GM12878 (cell line): ENCODE data around the gene EPB41L4A. TPM values are rescaled to one million over a fixed set of nuclear protein-coding genes. Genes with fewer than 3 reads are reported as not detected.
"Not testable (repeated sequence)": the region's sequence is repeated elsewhere in the genome, so short reads cannot be mapped to it uniquely, and the experiment has no call there.

Experiments used
- ATAC-seq: fragments of 200-7000 bp; cut with Tn5 transposase; 3 replicates; pipeline ENCODE4 v1.9.1; 2020; ENCODE audit warnings: mild to moderate bottlenecking, moderate library complexity
- BruUV-seq: library from RNA; stranded (reverse); fragments of 400-500 nt; replicated peaks from 2 replicates; lab custom pipeline; 2021; lab: Mats Ljungman, UMichigan
- CTCF ChIA-PET: fragments of 300-600 bp; sonication (Branson Sonifier 250); formaldehyde crosslinking; extraction: SDS; loops from one replicate; lab custom pipeline; 2021; ENCODE audit warnings: inconsistent platforms; lab: Yijun Ruan, JAX
- POLR2A ChIA-PET: fragments of 350-600 bp; formaldehyde crosslinking; extraction: SDS; loops from one replicate; lab custom pipeline; 2021; ENCODE audit warnings: inconsistent platforms; lab: Charles Lee
- RAD21 ChIA-PET: fragments of 300-600 bp; sonication (Branson Sonifier 250); formaldehyde crosslinking; loops from one replicate; lab custom pipeline; 2023; ENCODE audit warnings: antibody characterized with exemption; ENCODE audit not compliant: unreplicated experiment; lab: Charles Lee
- SMC1A ChIA-PET: fragments of 300-600 bp; sonication (Branson Sonifier 250); formaldehyde crosslinking; loops from one replicate; lab custom pipeline; 2023; ENCODE audit not compliant: unreplicated experiment, uncharacterized antibody; lab: Charles Lee
- DNase-seq: peaks from one replicate; pipeline ENCODE4 v3.0.0-alpha.2; 2011; ENCODE audit warnings: low read depth, low spot score
- FAIRE-seq: peaks from 3 replicates; lab custom pipeline; 2011; peaks lifted over from hg19 to GRCh38; lab: Jason Lieb, UNC
- H2AFZ ChIP-seq: 2 replicates; pipeline ENCODE4 v1.6.0; 2011; ENCODE audit warnings: low read depth, low read length, control low read depth; ENCODE audit not compliant: control insufficient read depth
- H3K27ac ChIP-seq: 2 replicates; pipeline ENCODE4 v1.5.1; 2011; ENCODE audit warnings: control low read depth; ENCODE audit not compliant: control insufficient read depth, insufficient read depth
- H3K27me3 ChIP-seq, 2 experiments: replicated peaks in 1 of 2; 2 replicates each; pipeline versions ENCODE4 v1.6.0 to v1.6.1; 2011; ENCODE audit warnings: low read length in 1 of 2; ENCODE audit not compliant: control insufficient read depth in 2 of 2, insufficient read depth in 2 of 2
- H3K36me3 ChIP-seq, 2 experiments: 2 replicates each; pipeline ENCODE4 v1.5.1; 2011; ENCODE audit warnings: low read length in 1 of 2; ENCODE audit not compliant: control insufficient read depth in 2 of 2, insufficient read depth in 2 of 2
- H3K4me1 ChIP-seq: 2 replicates; pipeline ENCODE4 v1.6.1; 2011; ENCODE audit warnings: mild to moderate bottlenecking, low read length, moderate library complexity, mixed read lengths; ENCODE audit not compliant: control insufficient read depth, insufficient read depth
- H3K4me2 ChIP-seq: 2 replicates; pipeline ENCODE4 v1.6.0; 2011; ENCODE audit warnings: control low read depth; ENCODE audit not compliant: control insufficient read depth, insufficient read depth
- H3K4me3 ChIP-seq: fragments of 200-600 bp; sonication (generic); 2 replicates; pipeline ENCODE4 v1.5.1; 2016
- H3K79me2 ChIP-seq: 2 replicates; pipeline ENCODE4 v1.6.0; 2011; ENCODE audit warnings: low read length; ENCODE audit not compliant: control insufficient read depth, insufficient read depth
- H3K9ac ChIP-seq: 2 replicates; pipeline ENCODE4 v1.8.0; 2011; ENCODE audit warnings: low read length, control low read depth, mixed read lengths; ENCODE audit not compliant: control insufficient read depth, insufficient read depth
- H3K9me3 ChIP-seq: replicated peaks from 3 replicates; pipeline ENCODE4 v1.5.1; 2011; ENCODE audit warnings: mild to moderate bottlenecking, low read length; ENCODE audit not compliant: control insufficient read depth, insufficient read depth
- H4K20me1 ChIP-seq: 2 replicates; pipeline ENCODE4 v1.6.0; 2011; ENCODE audit not compliant: control insufficient read depth, insufficient read depth
- ATF3 ChIP-seq: IDR thresholded peaks from 2 replicates; pipeline ENCODE4 v1.6.1; 2011; ENCODE audit warnings: low read depth, mild to moderate bottlenecking, low read length, moderate library complexity, borderline replicate concordance; ENCODE audit errors: extremely low read depth
- ATF7 ChIP-seq: fragments of 450-650 bp; IDR thresholded peaks from 2 replicates; pipeline ENCODE4 v1.6.1; 2016; ENCODE audit warnings: low read depth, mild to moderate bottlenecking
- CBFB ChIP-seq: IDR thresholded peaks from 2 replicates; pipeline ENCODE4 v1.6.1; 2016; ENCODE audit warnings: antibody characterized with exemption, low read depth
- HCFC1 ChIP-seq: fragments of 150-350 bp; IDR thresholded peaks from 2 replicates; pipeline ENCODE4 v1.6.1; 2014; ENCODE audit warnings: low read length
- HDAC6 ChIP-seq: fragments of 200-600 bp; sonication (generic); IDR thresholded peaks from one replicate; pipeline ENCODE4 v1.8.0; 2017; ENCODE audit warnings: antibody characterized with exemption; ENCODE audit not compliant: unreplicated experiment
- IKZF1 ChIP-seq: fragments of 450-650 bp; conservative IDR thresholded peaks from 2 replicates; pipeline ENCODE4 v1.6.1; 2017; ENCODE audit warnings: antibody characterized with exemption, mild to moderate bottlenecking
- IRF5 ChIP-seq: fragments of 450-650 bp; IDR thresholded peaks from 2 replicates; pipeline ENCODE4 v1.6.1; 2017; ENCODE audit warnings: borderline replicate concordance
- LARP7 ChIP-seq: fragments of 450-650 bp; IDR thresholded peaks from 2 replicates; pipeline ENCODE4 v1.6.1; 2017; ENCODE audit warnings: mild to moderate bottlenecking
- MTA2 ChIP-seq: fragments of 450-650 bp; IDR thresholded peaks from 2 replicates; pipeline ENCODE4 v1.6.1; 2016; ENCODE audit warnings: low read depth, mild to moderate bottlenecking, moderate library complexity
- MXI1 ChIP-seq: fragments of 150-350 bp; IDR thresholded peaks from 2 replicates; pipeline ENCODE4 v1.6.1; 2011; ENCODE audit warnings: low read depth, mild to moderate bottlenecking, inconsistent platforms, low read length, improper control_type of control experiment
- MYB ChIP-seq: fragments of 150-350 bp; IDR thresholded peaks from 2 replicates; pipeline ENCODE4 v1.6.1; 2014; ENCODE audit warnings: mild to moderate bottlenecking, low read depth, low read length, borderline replicate concordance
- NFYB ChIP-seq: IDR thresholded peaks from 2 replicates; pipeline ENCODE4 v1.6.1; 2011; ENCODE audit warnings: low read depth, mild to moderate bottlenecking, low read length, improper control_type of control experiment, moderate library complexity; ENCODE audit not compliant: insufficient read depth
- NR2C1 ChIP-seq: fragments of 450-650 bp; IDR thresholded peaks from 2 replicates; pipeline ENCODE4 v1.6.1; 2017; ENCODE audit warnings: antibody characterized with exemption, mild to moderate bottlenecking, moderate library complexity
- PAX5 ChIP-seq: IDR thresholded peaks from 2 replicates; pipeline ENCODE4 v1.6.1; 2011; ENCODE audit warnings: low read depth, low read length, borderline replicate concordance
- POU2F2 ChIP-seq: IDR thresholded peaks from 3 replicates; pipeline ENCODE4 v1.6.1; 2011; ENCODE audit warnings: low read depth, mild to moderate bottlenecking, low read length, borderline replicate concordance
- RCOR1 ChIP-seq: conservative IDR thresholded peaks from 2 replicates; pipeline ENCODE4 v1.6.1; 2012; ENCODE audit warnings: low read depth, low read length, improper control_type of control experiment
- STAT3 ChIP-seq: IDR thresholded peaks from 2 replicates; pipeline ENCODE4 v1.6.1; 2011; ENCODE audit warnings: low read depth, low read length, improper control_type of control experiment
- TCF3 ChIP-seq: IDR thresholded peaks from 2 replicates; pipeline ENCODE4 v1.6.1; 2012; ENCODE audit warnings: low read depth, mild to moderate bottlenecking, low read length, borderline replicate concordance; ENCODE audit not compliant: insufficient read depth
- TCF7 ChIP-seq: IDR thresholded peaks from 2 replicates; pipeline ENCODE4 v1.6.1; 2014; ENCODE audit warnings: antibody characterized with exemption, borderline replicate concordance
- ZBED1 ChIP-seq: IDR thresholded peaks from 2 replicates; pipeline ENCODE4 v1.6.1; 2016; ENCODE audit warnings: borderline replicate concordance
- WGBS: methylation state at CpG from one replicate; pipeline ENCODE4 v1.1.6; 2016; ENCODE audit warnings: low lambda C conversion rate; ENCODE audit not compliant: insufficient replicate concordance, insufficient coverage; ENCODE audit errors: missing lambda C conversion rate; 5-methylcytosine and 5-hydroxymethylcytosine counted together
- in situ Hi-C: fragments of 300-500 bp; cut with MboI; formaldehyde crosslinking; loops from 9 replicates; pipeline ENCODE4 v1.14.3; 2018; ENCODE audit warnings: mixed read lengths
- intact Hi-C: fragments of 100-400 bp; cut with micrococcal nuclease; formaldehyde crosslinking; loops from one replicate; pipeline ENCODE4 v1.14.2; 2022; ENCODE audit not compliant: unreplicated experiment
- polyA plus RNA-seq, 11 experiments: library from polyadenylated mRNA; depleted of rRNA in 4 of 11; unstranded in 6 of 11; stranded (reverse) in 5 of 11; fragments of >200 nt; fragmentation: Nextera tagmentation in 4 of 11; fragmentation: Illumina TruSeq in 1 of 11; extraction: Ambion mirVana in 4 of 11; extraction: Trizol in 1 of 11; gene quantifications; 1 replicate in 1 of 11; 2 replicates in 10 of 11; pipeline versions ENCODE4 v1.2.1 to v1.2.3, GENCODE V29; 2011 to 2016; ENCODE audit warnings: inconsistent platforms in 2 of 11, missing spikeins in 2 of 11, low read depth in 1 of 11
- total RNA-seq, 4 experiments: library from RNA; depleted of rRNA in 3 of 4; stranded (reverse); fragments of >200 nt in 3 of 4; fragmentation: Illumina TruSeq in 1 of 4; extraction: Trizol in 1 of 4; gene quantifications; 2 replicates each; pipeline versions ENCODE4 v1.2.1 to v1.2.3, GENCODE V29; 2013 to 2021

Gene EPB41L4A
- total and polyA plus RNA-seq, 10 of the 15 experiments (the other 5 are each of a cell fraction or from before 2014, with no cell fraction given) = 0.10 to 0.67 (median 0.30) TPM

- H3K27ac ChIP-seq, POLR2A ChIA-PET, H3K4me2 ChIP-seq, H3K36me3 ChIP-seq, H2AFZ ChIP-seq, RAD21 ChIA-PET, CTCF ChIA-PET, in situ Hi-C loops, BruUV-seq, FAIRE-seq, H3K4me3 ChIP-seq, H3K79me2 ChIP-seq, H3K27me3 ChIP-seq, H3K4me1 ChIP-seq, ATAC-seq, intact Hi-C loops, DNase-seq, SMC1A ChIA-PET, H4K20me1 ChIP-seq, H3K9ac ChIP-seq, H3K9me3 ChIP-seq: not testable (repeated sequence)
- WGBS = 65% methylated on average over 11 of the region's 12 CpGs
Observed at GRCh38 chr5:112443932-112444331, 24.9 kb upstream of the EPB41L4A start.

GRCh38 chr5:112440031-112440430 lies 21.0 kb upstream of the EPB41L4A start:
- Histone ChIP-seq H3K4me1 (no peaks in the 10 kb centered on the region), H3K9ac (no peak overlapping the region), H3K27me3 (no peaks in the 10 kb centered on the region), H2AFZ (no peak overlapping the region), H3K9me3 (no peaks in the 10 kb centered on the region), H3K36me3 (no peaks in the 10 kb centered on the region), H3K27ac (no peak overlapping the region), H3K79me2 (no peaks in the 10 kb centered on the region), H3K4me2 (no peak overlapping the region), H3K4me3 (no peak overlapping the region), H4K20me1 (no peaks in the 10 kb centered on the region)
- 0% methylated on average over 2 of the region's 2 CpGs for WGBS
- BruUV-seq = no TSS peak
- in situ Hi-C loops (no loop called here), intact Hi-C loops (no loop called here)
- ChIA-PET POLR2A (no interaction called here), CTCF (no interaction called here), RAD21 (no interaction called here), SMC1A (no interaction called here)
- TF ChIP-seq MXI1 (no peak), TCF3 (no peak), CBFB (no peak), POU2F2 (no peak), NFYB (no peak), TCF7 (no peak), ATF3 (no peak), MTA2 (no peak), LARP7 (no peak), RCOR1 (no peak), IKZF1 (no peak), HDAC6 (no peak), IRF5 (no peak), PAX5 (no peak), MYB (no peak), ZBED1 (no peak), ATF7 (no peak), STAT3 (no peak), NR2C1 (no peak), HCFC1 (no peak)
- DNase-seq (no peak), ATAC-seq (no peak), FAIRE-seq (no peak)
